ENCODE results near the gene ADAMTS12.

Gene ADAMTS12

DNA sequence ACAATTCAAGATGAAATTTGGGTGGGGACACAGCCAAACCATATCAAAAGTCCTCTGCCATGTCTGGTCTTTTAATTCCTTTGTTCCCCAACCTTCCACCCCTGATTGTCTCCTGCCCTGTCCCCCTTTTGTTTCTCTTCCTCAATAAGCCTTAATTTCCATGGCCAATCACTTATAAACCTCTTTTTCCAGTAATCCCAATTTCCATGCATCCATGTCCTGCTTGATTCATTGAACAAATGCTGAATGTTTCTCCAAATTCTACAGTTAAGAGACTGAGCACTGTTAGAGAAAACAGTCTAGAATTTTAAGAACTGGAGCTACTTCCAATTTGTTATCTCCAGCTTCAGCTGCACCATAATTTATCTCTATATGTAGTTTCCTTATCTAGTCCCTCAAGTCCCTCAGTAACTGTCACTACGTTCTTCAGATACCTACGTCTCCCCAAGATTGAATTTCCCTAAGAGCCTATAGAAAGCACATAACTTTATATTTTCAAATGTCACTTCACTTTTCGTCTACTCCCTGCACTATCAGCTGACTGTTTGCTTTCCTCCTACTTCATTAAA is 416.8 kb downstream of the ADAMTS12 start:
- DNase-seq (ENCODE audit: low read depth), result no peak

DNA sequence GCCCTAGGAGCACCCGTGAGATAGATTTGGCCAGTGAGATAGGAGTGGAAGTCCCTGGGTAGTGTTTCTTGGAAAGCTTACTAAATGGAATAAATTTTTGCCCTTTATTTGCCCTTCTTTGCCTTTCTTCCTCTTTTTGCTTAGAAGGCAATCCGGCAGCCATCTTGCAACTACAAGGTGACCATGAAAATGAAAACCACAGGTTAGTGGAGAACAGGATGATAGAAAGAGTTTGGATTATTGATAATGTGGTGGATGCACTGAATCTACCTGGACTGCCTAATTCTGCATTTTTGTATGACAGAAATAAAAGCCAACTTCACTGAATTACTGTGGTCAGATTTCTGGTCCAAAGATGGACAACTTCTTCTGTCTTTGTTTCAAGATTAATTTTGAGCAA is 417.8 kb downstream of the ADAMTS12 start:
- no peak for DNase-seq (ENCODE audit: low read depth)

All from GM04503 (cell line).